RWPE2 (cell line): Measurements from ENCODE around the gene RAPGEF2.
A peak's percentile ranks its signal among the peaks of the same experiment; 100 is the strongest.

ENCODE experiments used
- ATAC-seq: fragments of 200-7000 bp; cut with Tn5 transposase; 3 replicates; pipeline ENCODE4 v1.9.1; 2021; ENCODE audit warnings: low read depth
- DNase-seq: peaks from one replicate; pipeline ENCODE4 v3.0.0-alpha.2; 2020; ENCODE audit warnings: low spot score
- H3K27ac ChIP-seq: fragments of 450-650 bp; 2 replicates; pipeline ENCODE4 v1.5.1; 2017; ENCODE audit warnings: mild to moderate bottlenecking; ENCODE audit not compliant: poor library complexity, severe bottlenecking
- H3K27me3 ChIP-seq: fragments of 250-450 bp; sonication (Bioruptor Pico); 2 replicates; pipeline ENCODE4 v1.5.1; 2021; ENCODE audit warnings: mild to moderate bottlenecking, moderate library complexity; ENCODE audit not compliant: insufficient read depth, poor library complexity, severe bottlenecking
- H3K36me3 ChIP-seq: fragments of 250-450 bp; sonication (Bioruptor Pico); 2 replicates; pipeline ENCODE4 v1.5.1; 2020; ENCODE audit warnings: low read depth, mild to moderate bottlenecking, moderate library complexity
- H3K4me1 ChIP-seq: fragments of 250-450 bp; sonication (Bioruptor Pico); 2 replicates; pipeline ENCODE4 v1.5.1; 2021; ENCODE audit warnings: mild to moderate bottlenecking, moderate library complexity; ENCODE audit not compliant: insufficient read depth, poor library complexity, severe bottlenecking
- H3K4me3 ChIP-seq: fragments of 250-450 bp; sonication (Bioruptor Pico); 2 replicates; pipeline ENCODE4 v1.5.1; 2021; ENCODE audit warnings: mild to moderate bottlenecking, moderate library complexity; ENCODE audit not compliant: severe bottlenecking
- H3K9me3 ChIP-seq: fragments of 250-450 bp; sonication (Bioruptor Pico); 2 replicates; pipeline ENCODE4 v1.5.1; 2021; ENCODE audit warnings: mild to moderate bottlenecking, moderate library complexity; ENCODE audit not compliant: severe bottlenecking
- TF ChIP-seq, protein P1 (sequence below): fragments of 450-650 bp; IDR thresholded peaks from one replicate; pipeline ENCODE4 v1.5.1; 2017; ENCODE audit warnings: mild to moderate bottlenecking, moderate library complexity; ENCODE audit not compliant: poor library complexity, severe bottlenecking

The RAPGEF2 gene

DNA sequence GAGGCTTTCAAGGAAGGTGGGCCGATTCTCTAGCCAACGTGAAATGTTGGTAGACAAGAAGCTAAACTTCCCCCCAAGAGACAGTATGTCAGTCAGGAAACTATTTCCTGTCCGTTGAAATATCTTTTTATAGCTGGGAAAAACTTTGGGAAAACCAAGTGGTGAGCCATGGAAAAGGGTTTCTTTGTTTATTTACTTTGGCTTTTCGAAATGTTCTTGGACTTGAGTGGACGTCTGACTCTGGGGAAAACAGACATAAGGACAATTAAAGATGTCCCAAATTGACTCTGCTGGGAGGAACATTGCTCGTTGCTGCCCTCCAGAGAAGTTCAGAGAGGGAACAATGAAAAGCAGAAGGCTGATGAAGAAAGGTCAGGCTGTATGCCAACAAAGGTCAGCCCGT lies 295.4 kb downstream of the RAPGEF2 start:
- H3K27ac ChIP-seq = no peak overlapping the region
- no peaks in the 10 kb centered on the region for H3K27me3 ChIP-seq
- H3K36me3 ChIP-seq = no peaks in the 10 kb centered on the region
- no peak for DNase-seq
- no peaks in the 10 kb centered on the region for H3K9me3 ChIP-seq
- no peak for ATAC-seq
- H3K4me3 ChIP-seq = no peak overlapping the region
- TF ChIP-seq, protein P1, sequence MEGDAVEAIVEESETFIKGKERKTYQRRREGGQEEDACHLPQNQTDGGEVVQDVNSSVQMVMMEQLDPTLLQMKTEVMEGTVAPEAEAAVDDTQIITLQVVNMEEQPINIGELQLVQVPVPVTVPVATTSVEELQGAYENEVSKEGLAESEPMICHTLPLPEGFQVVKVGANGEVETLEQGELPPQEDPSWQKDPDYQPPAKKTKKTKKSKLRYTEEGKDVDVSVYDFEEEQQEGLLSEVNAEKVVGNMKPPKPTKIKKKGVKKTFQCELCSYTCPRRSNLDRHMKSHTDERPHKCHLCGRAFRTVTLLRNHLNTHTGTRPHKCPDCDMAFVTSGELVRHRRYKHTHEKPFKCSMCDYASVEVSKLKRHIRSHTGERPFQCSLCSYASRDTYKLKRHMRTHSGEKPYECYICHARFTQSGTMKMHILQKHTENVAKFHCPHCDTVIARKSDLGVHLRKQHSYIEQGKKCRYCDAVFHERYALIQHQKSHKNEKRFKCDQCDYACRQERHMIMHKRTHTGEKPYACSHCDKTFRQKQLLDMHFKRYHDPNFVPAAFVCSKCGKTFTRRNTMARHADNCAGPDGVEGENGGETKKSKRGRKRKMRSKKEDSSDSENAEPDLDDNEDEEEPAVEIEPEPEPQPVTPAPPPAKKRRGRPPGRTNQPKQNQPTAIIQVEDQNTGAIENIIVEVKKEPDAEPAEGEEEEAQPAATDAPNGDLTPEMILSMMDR = no peak
- H3K4me1 ChIP-seq = peaks cover 16% of the 10 kb centered on the region

DNA sequence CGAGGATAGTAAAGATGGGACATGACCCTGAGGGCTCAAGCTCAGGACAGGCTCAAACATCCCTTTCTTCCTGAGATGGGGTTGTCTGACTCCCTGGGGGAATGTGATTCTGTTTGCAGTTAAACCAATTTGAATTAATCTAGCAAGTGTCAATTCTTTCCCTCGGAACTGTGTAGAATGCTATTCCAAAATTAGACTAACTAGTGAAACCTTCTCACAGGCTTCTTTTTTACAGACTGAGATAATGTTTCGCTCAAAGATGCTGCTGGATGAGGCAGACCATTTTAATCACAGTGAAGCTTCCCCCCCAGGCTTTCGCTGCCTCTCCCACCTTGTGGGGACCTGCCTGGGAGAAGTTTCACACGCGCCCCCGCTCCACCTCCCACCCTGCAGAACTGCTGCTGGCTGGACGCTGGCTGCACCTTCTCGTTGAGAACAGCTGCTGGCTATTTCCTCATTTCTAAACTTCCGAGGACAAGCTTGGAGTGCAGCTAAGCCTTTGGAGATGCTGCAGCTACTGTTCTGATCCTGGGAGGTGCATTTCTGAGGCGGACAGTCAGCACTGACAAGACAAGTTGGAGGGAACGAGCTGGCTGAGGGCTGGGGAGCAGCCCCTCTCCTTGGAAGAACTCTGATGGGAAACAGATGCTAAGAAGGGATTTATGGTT lies 297.8 kb downstream of the RAPGEF2 start:
- Histone ChIP-seq H3K27ac (no peak overlapping the region), H3K27me3 (no peaks in the 10 kb centered on the region), H3K9me3 (no peaks in the 10 kb centered on the region), H3K4me1 (peaks cover 16% of the 10 kb centered on the region), H3K36me3 (no peaks in the 10 kb centered on the region), H3K4me3 (no peak overlapping the region)
- TF ChIP-seq, protein P1 = no peak
- DNase-seq (no peak), ATAC-seq (no peak)

DNA sequence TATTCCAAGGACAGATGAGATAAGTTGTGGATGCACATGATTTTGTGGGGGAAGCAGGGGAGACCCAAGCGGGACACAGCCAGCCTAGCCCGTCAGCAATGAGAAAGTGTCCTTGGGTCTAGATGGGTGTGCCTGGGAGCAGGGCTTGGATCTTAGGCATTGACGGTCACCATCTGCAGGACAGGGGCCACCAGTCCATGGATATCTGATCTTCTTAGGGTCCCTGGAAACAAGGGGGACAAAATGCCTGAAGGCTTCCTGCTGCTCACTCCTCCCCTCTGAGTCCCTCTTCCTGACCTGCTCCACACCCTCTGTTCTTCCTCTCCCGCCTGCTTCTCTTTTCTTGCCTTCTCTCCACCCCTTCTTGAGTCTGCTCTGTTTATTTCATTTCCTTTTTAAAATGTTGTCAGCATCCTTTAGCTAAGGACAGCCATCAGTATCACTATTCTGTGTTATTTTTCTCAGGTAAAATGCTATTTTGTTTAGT lies 298.4 kb downstream of the RAPGEF2 start:
- Histone ChIP-seq H3K4me1 (peaks cover 16% of the 10 kb centered on the region), H3K4me3 (no peak overlapping the region), H3K9me3 (no peaks in the 10 kb centered on the region), H3K27me3 (no peaks in the 10 kb centered on the region), H3K27ac (peak overlapping the region; percentile 68), H3K36me3 (no peaks in the 10 kb centered on the region)
- DNase-seq (no peak), ATAC-seq (no peak)
- TF ChIP-seq, protein P1 = no peak

DNA sequence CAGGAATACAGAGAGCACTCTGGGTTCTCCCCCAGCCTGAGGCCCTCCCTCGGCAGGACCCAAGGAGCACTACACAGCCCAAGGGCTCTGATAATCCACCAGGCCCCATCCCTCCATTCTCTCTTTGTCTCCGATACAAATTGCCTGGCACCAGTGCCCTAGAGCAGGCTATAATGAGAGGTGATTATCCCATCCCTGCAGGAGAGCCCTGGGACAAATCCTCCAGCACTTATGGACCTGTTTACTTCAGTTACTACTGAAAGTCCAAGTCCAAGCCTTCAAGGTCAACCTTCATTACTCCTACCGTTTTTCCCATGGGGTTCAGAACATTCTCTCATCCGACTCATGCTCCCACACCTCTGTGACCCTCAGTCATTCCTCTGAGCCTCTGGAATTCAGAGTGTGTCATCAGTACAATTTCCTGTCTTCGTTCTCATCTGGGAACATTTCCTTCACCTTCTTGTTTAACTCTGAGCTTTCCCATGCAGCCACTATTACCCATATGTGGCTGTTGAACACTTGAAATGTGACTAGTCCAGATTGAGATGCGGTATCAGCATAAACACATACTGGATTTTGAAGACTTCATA lies 299.0 kb downstream of the RAPGEF2 start:
- no peak for DNase-seq
- peaks cover 16% of the 10 kb centered on the region for H3K4me1 ChIP-seq
- peak; percentile 96 for ATAC-seq
- no peaks in the 10 kb centered on the region for H3K27me3 ChIP-seq
- TF ChIP-seq, protein P1 = no peak
- no peak overlapping the region for H3K4me3 ChIP-seq
- H3K27ac ChIP-seq = peak overlapping the region; percentile 68
- no peaks in the 10 kb centered on the region for H3K9me3 ChIP-seq
- no peaks in the 10 kb centered on the region for H3K36me3 ChIP-seq
